GM19463 (cell line): ENCODE results near the gene PTDSS2.
"Not testable (repeated sequence)": the region's sequence is repeated elsewhere in the genome, so short reads cannot be mapped to it uniquely, and the experiment has no call there.

Experiments used
- ATAC-seq: cut with Tn5 transposase; IDR thresholded peaks from one replicate; pipeline ENCODE4 v1.9.1; 2021; ENCODE audit warnings: mild to moderate bottlenecking, moderate library complexity; ENCODE audit not compliant: unreplicated experiment

Gene PTDSS2

GRCh38 chr11:413120-414081 is 36.7 kb upstream of the PTDSS2 start:
- no peak for ATAC-seq

GRCh38 chr11:414318-414857 is 35.7 kb upstream of the PTDSS2 start:
- ATAC-seq = no peak

GRCh38 chr11:415640-416041 is 34.4 kb upstream of the PTDSS2 start:
- no peak for ATAC-seq

GRCh38 chr11:416051-416756 is 33.9 kb upstream of the PTDSS2 start:
- ATAC-seq = no peak

GRCh38 chr11:416757-417621 is 33.1 kb upstream of the PTDSS2 start:
- no peak for ATAC-seq

GRCh38 chr11:417652-418342 is 32.3 kb upstream of the PTDSS2 start:
- no peak for ATAC-seq

- no peak for ATAC-seq
Observed at GRCh38 chr11:418343-419247, 31.5 kb upstream of the PTDSS2 start.

- ATAC-seq = no peak
Observed at GRCh38 chr11:419248-420005, 30.7 kb upstream of the PTDSS2 start.

GRCh38 chr11:420054-420910 is 29.8 kb upstream of the PTDSS2 start:
- no peak for ATAC-seq

GRCh38 chr11:420911-421321 is 29.2 kb upstream of the PTDSS2 start:
- no peak for ATAC-seq

- ATAC-seq = no peak
Observed at GRCh38 chr11:422249-422656, 27.8 kb upstream of the PTDSS2 start.

- no peak for ATAC-seq
Observed at GRCh38 chr11:424232-424631, 25.8 kb upstream of the PTDSS2 start.

- not testable (repeated sequence) for ATAC-seq
Observed at GRCh38 chr11:424766-425165, 25.3 kb upstream of the PTDSS2 start.

- no peak for ATAC-seq
Observed at GRCh38 chr11:425301-425700, 24.8 kb upstream of the PTDSS2 start.

GRCh38 chr11:426851-427250 is 23.2 kb upstream of the PTDSS2 start:
- no peak for ATAC-seq

GRCh38 chr11:428295-428694 is 21.8 kb upstream of the PTDSS2 start:
- no peak for ATAC-seq

- no peak for ATAC-seq
Observed at GRCh38 chr11:429391-429790, 20.7 kb upstream of the PTDSS2 start.
